ENCODE results near the gene RNFT2.
"Not testable (repeated sequence)": the region's sequence is repeated elsewhere in the genome, so short reads cannot be mapped to it uniquely, and the experiment has no call there.

The RNFT2 gene

GRCh38 chr12:116745554-116745953 is 7.4 kb downstream of the RNFT2 start:
- no peak for DNase-seq

GRCh38 chr12:116749884-116750283 is 11.8 kb downstream of the RNFT2 start:
- DNase-seq = no peak

GRCh38 chr12:116750298-116750697 is 12.2 kb downstream of the RNFT2 start:
- DNase-seq = no peak

GRCh38 chr12:116754097-116754496 is 16.0 kb downstream of the RNFT2 start:
- DNase-seq = not testable (repeated sequence)

GRCh38 chr12:116754783-116755182 is 16.7 kb downstream of the RNFT2 start:
- not testable (repeated sequence) for DNase-seq

GRCh38 chr12:116759783-116760621 is 21.9 kb downstream of the RNFT2 start:
- DNase-seq = peak; percentile 12

- no peak for DNase-seq
Measured at GRCh38 chr12:116760622-116761020, 22.5 kb downstream of the RNFT2 start.

- DNase-seq = no peak
Measured at GRCh38 chr12:116761499-116761898, 23.4 kb downstream of the RNFT2 start.

- no peak for DNase-seq
Measured at GRCh38 chr12:116765271-116765670, 27.2 kb downstream of the RNFT2 start.

- no peak for DNase-seq
Measured at GRCh38 chr12:116766285-116766684, 28.2 kb downstream of the RNFT2 start.

GRCh38 chr12:116766746-116767145 is 28.6 kb downstream of the RNFT2 start:
- no peak for DNase-seq

GRCh38 chr12:116771651-116772050 is 33.5 kb downstream of the RNFT2 start:
- no peak for DNase-seq

- DNase-seq = no peak
Measured at GRCh38 chr12:116773276-116773731, 35.2 kb downstream of the RNFT2 start.

GRCh38 chr12:116774020-116774419 is 35.9 kb downstream of the RNFT2 start:
- DNase-seq = no peak

- DNase-seq = no peak
Measured at GRCh38 chr12:116777245-116777644, 39.1 kb downstream of the RNFT2 start.

- DNase-seq = no peak
Measured at GRCh38 chr12:116779597-116779996, 41.5 kb downstream of the RNFT2 start.

GRCh38 chr12:116780942-116781341 is 42.8 kb downstream of the RNFT2 start:
- DNase-seq = no peak

GRCh38 chr12:116783525-116784237 is 45.6 kb downstream of the RNFT2 start:
- no peak for DNase-seq

- DNase-seq = no peak
Measured at GRCh38 chr12:116784238-116784612, 46.1 kb downstream of the RNFT2 start.

GRCh38 chr12:116789562-116789961 is 51.4 kb downstream of the RNFT2 start:
- not testable (repeated sequence) for DNase-seq

GRCh38 chr12:116790066-116790465 is 52.0 kb downstream of the RNFT2 start:
- no peak for DNase-seq

GRCh38 chr12:116792403-116792802 is 54.3 kb downstream of the RNFT2 start:
- no peak for DNase-seq

- no peak for DNase-seq
Measured at GRCh38 chr12:116794725-116795124, 56.6 kb downstream of the RNFT2 start.

- no peak for DNase-seq
Measured at GRCh38 chr12:116797885-116798284, 59.8 kb downstream of the RNFT2 start.
